ENCODE data around the gene CT45A3. TPM values are rescaled to one million over a fixed set of nuclear protein-coding genes. Genes with fewer than 3 reads are reported as not detected.
A peak's percentile ranks its signal among the peaks of the same experiment; 100 is the strongest.
"Not testable (repeated sequence)": the region's sequence is repeated elsewhere in the genome, so short reads cannot be mapped to it uniquely, and the experiment has no call there.

The CT45A3 gene
- total RNA-seq (not detected), polyA plus RNA-seq (not detected), total RNA-seq (0 reads per million in 6 experiments)

- H3K27ac Mint-ChIP-seq, ATAC-seq, H3K4me3 Mint-ChIP-seq, H3K27me3 Mint-ChIP-seq, H3K9me3 Mint-ChIP-seq, DNase-seq, H3K36me3 Mint-ChIP-seq, POLR2A ChIA-PET, H3K4me1 Mint-ChIP-seq: not testable (repeated sequence)
Observed at GRCh38 chrX:135768091-135768490, at the start of gene CT45A3. TSS of gene CT45A3 (minus strand) at chrX:135768191. CDS start at chrX:135764444, 3,747 bp downstream.

GRCh38 chrX:135802687-135803086, 34.7 kb upstream of the CT45A3 start, which contains the start of gene CT45A6:
TSS of gene CT45A6 (minus strand) at chrX:135802787. CDS start at chrX:135798993, 3,794 bp downstream.
- ATAC-seq, H3K4me3 Mint-ChIP-seq, DNase-seq, H3K36me3 Mint-ChIP-seq, H3K4me1 Mint-ChIP-seq, POLR2A ChIA-PET, H3K9me3 Mint-ChIP-seq, H3K27me3 Mint-ChIP-seq, H3K27ac Mint-ChIP-seq: not testable (repeated sequence)

GRCh38 chrX:135785403-135785802, 17.4 kb upstream of the CT45A3 start, which contains the start of gene CT45A5:
TSS of gene CT45A5 (minus strand) at chrX:135785503. CDS start at chrX:135781729, 3,774 bp downstream.
- H3K36me3 Mint-ChIP-seq, H3K4me3 Mint-ChIP-seq, H3K27me3 Mint-ChIP-seq, DNase-seq, ATAC-seq, H3K9me3 Mint-ChIP-seq, H3K4me1 Mint-ChIP-seq, POLR2A ChIA-PET, H3K27ac Mint-ChIP-seq: not testable (repeated sequence)

- H3K36me3 Mint-ChIP-seq, H3K4me3 Mint-ChIP-seq, DNase-seq, POLR2A ChIA-PET, ATAC-seq, H3K9me3 Mint-ChIP-seq, H3K4me1 Mint-ChIP-seq, H3K27me3 Mint-ChIP-seq, H3K27ac Mint-ChIP-seq: not testable (repeated sequence)
Observed at GRCh38 chrX:135744739-135745138, 23.3 kb downstream of the CT45A3 start.

- Mint-ChIP-seq H3K36me3 (no peaks in the 10 kb centered on the region), H3K27me3 (no peaks in the 10 kb centered on the region), H3K27ac (no peak overlapping the region), H3K4me1 (peaks cover 0 to 2% (median 0%) of the 10 kb centered on the region in 4 donors), H3K9me3 (no peaks in the 10 kb centered on the region), H3K4me3 (no peak overlapping the region)
- POLR2A ChIA-PET: no interaction called here
- DNase-seq (no peak), ATAC-seq (no peak)
Observed at GRCh38 chrX:135741192-135741715, 26.7 kb downstream of the CT45A3 start.

- peak overlapping the region in 5 of 10 donors; percentile 9 to 55 (median 24) for H3K4me3 Mint-ChIP-seq
- no peaks in the 10 kb centered on the region for H3K36me3 Mint-ChIP-seq
- no peaks in the 10 kb centered on the region for H3K27me3 Mint-ChIP-seq
- peaks cover 0 to 2% (median 0%) of the 10 kb centered on the region in 4 donors for H3K4me1 Mint-ChIP-seq
- no peak overlapping the region for H3K27ac Mint-ChIP-seq
- peak; percentile 4 to 63 (median 17) for DNase-seq
- ATAC-seq: peak; percentile 55 to 62
- no peaks in the 10 kb centered on the region for H3K9me3 Mint-ChIP-seq
- POLR2A ChIA-PET: no interaction called here
Observed at GRCh38 chrX:135740681-135741149, 27.3 kb downstream of the CT45A3 start.

GRCh38 chrX:135737366-135738071, 30.5 kb downstream of the CT45A3 start:
- DNase-seq: no peak
- Mint-ChIP-seq H3K4me3 (no peak overlapping the region), H3K36me3 (no peaks in the 10 kb centered on the region), H3K4me1 (peaks cover 0 to 2% (median 0%) of the 10 kb centered on the region in 4 donors), H3K9me3 (no peaks in the 10 kb centered on the region), H3K27ac (no peak overlapping the region), H3K27me3 (no peaks in the 10 kb centered on the region)
- no peak for ATAC-seq
- POLR2A ChIA-PET: no interaction called here

GRCh38 chrX:135734666-135735065, 33.3 kb downstream of the CT45A3 start:
- H3K36me3 Mint-ChIP-seq, ATAC-seq, DNase-seq, H3K27me3 Mint-ChIP-seq, POLR2A ChIA-PET, H3K4me3 Mint-ChIP-seq, H3K4me1 Mint-ChIP-seq, H3K27ac Mint-ChIP-seq, H3K9me3 Mint-ChIP-seq: not testable (repeated sequence)

GRCh38 chrX:135713795-135714194, 54.2 kb downstream of the CT45A3 start:
- Mint-ChIP-seq H3K4me3 (no peak overlapping the region), H3K27me3 (no peaks in the 10 kb centered on the region), H3K36me3 (no peaks in the 10 kb centered on the region), H3K4me1 (no peaks in the 10 kb centered on the region), H3K9me3 (no peaks in the 10 kb centered on the region), H3K27ac (no peak overlapping the region)
- ATAC-seq: no peak
- POLR2A ChIA-PET: no interaction called here
- no peak for DNase-seq

- ATAC-seq, H3K4me3 Mint-ChIP-seq, H3K27me3 Mint-ChIP-seq, DNase-seq, H3K9me3 Mint-ChIP-seq, POLR2A ChIA-PET, H3K36me3 Mint-ChIP-seq, H3K4me1 Mint-ChIP-seq: not testable (repeated sequence)
- peak within 1 kb of the TSS in 1 of 10 donors; percentile 29 for H3K27ac Mint-ChIP-seq
Observed at GRCh38 chrX:135713183-135713689, 54.8 kb downstream of the CT45A3 start, which contains the start of gene CT45A1. TSS of gene CT45A1 (plus strand) at chrX:135713639. CDS start at chrX:135718941, 5,302 bp downstream.

Other genes starting within 250 kb of the CT45A3 start
- 10 to 100 TPM; 38.6 to 42.3 TPM for gene INTS6L, start 247.5 kb downstream of the CT45A3 start, total RNA-seq
- 1 to 10 TPM; 4.1 to 7.4 (median 6.5) TPM for gene INTS6L, start 247.5 kb downstream of the CT45A3 start, polyA plus RNA-seq
- not detected for gene CT45A1, start 54.6 kb downstream of the CT45A3 start, total RNA-seq
- gene CT45A1, start 54.6 kb downstream of the CT45A3 start, polyA plus RNA-seq: not detected
- not detected for gene CT45A5, start 17.3 kb upstream of the CT45A3 start, total RNA-seq
- gene CT45A5, start 17.3 kb upstream of the CT45A3 start, polyA plus RNA-seq: not detected
- gene CT45A6, start 34.6 kb upstream of the CT45A3 start, total RNA-seq: not detected
- gene CT45A6, start 34.6 kb upstream of the CT45A3 start, polyA plus RNA-seq: not detected
- not detected for gene CT45A2, start 51.8 kb upstream of the CT45A3 start, total RNA-seq
- gene CT45A2, start 51.8 kb upstream of the CT45A3 start, polyA plus RNA-seq: not detected
- gene CT45A7, start 69.1 kb upstream of the CT45A3 start, total RNA-seq: not detected
- gene CT45A7, start 69.1 kb upstream of the CT45A3 start, polyA plus RNA-seq: not detected
- not detected for gene CT45A8, start 86.3 kb upstream of the CT45A3 start, total RNA-seq
- gene CT45A8, start 86.3 kb upstream of the CT45A3 start, polyA plus RNA-seq: not detected
- not detected for gene CT45A9, start 103.6 kb upstream of the CT45A3 start, total RNA-seq
- gene CT45A9, start 103.6 kb upstream of the CT45A3 start, polyA plus RNA-seq: not detected
- gene CT45A10, start 125.3 kb upstream of the CT45A3 start, total RNA-seq: not detected
- gene CT45A10, start 125.3 kb upstream of the CT45A3 start, polyA plus RNA-seq: not detected
- not detected for gene SAGE1, start 125.5 kb upstream of the CT45A3 start, total RNA-seq
- not detected for gene SAGE1, start 125.5 kb upstream of the CT45A3 start, polyA plus RNA-seq
- gene MMGT1, start 205.8 kb upstream of the CT45A3 start, total RNA-seq: 10 to 100 TPM; 24.8 to 25.3 TPM
- 1 to 10 TPM; 6.9 to 8.3 (median 7.7) TPM for gene MMGT1, start 205.8 kb upstream of the CT45A3 start, polyA plus RNA-seq
- gene SLC9A6, start 217.2 kb upstream of the CT45A3 start, total RNA-seq: 10 to 100 TPM; 16.3 to 18.6 TPM
- 10 to 100 TPM; 14.4 to 18.3 (median 17.1) TPM for gene SLC9A6, start 217.2 kb upstream of the CT45A3 start, polyA plus RNA-seq